GM10266 (cell line): ENCODE results near the gene CLRN1.
"Not testable (repeated sequence)": the region's sequence is repeated elsewhere in the genome, so short reads cannot be mapped to it uniquely, and the experiment has no call there.

Source experiments
- DNase-seq: peaks from one replicate; pipeline ENCODE4 v3.0.0; 2012; ENCODE audit errors: extremely low spot score
- TF ChIP-seq, protein P1 (sequence below): IDR thresholded peaks from 2 replicates; pipeline ENCODE4 v1.5.1; 2012; ENCODE audit warnings: mild to moderate bottlenecking, low read depth; ENCODE audit not compliant: control insufficient read depth, insufficient read depth; ENCODE audit errors: missing control alignments

Gene CLRN1

DNA sequence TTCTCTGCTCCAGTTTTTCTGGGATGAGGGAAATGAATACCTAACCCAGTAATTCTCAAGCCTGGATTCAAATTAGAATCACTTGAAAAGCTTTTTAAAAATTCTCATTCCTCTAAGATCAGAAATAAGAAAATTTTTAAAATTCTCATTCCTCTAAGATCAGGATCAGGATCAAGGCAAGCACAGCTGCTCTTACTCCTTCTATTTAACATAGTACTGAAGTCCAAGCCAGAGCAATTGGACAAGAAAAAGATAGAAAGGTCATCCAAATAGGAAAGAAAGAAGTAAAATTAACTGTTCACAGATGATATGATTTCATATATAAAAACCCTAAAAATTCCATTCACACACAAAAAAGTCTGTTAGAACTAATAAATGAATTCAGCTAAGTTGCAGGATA, 24.2 kb upstream of the CLRN1 start:
- TF ChIP-seq, protein P1, sequence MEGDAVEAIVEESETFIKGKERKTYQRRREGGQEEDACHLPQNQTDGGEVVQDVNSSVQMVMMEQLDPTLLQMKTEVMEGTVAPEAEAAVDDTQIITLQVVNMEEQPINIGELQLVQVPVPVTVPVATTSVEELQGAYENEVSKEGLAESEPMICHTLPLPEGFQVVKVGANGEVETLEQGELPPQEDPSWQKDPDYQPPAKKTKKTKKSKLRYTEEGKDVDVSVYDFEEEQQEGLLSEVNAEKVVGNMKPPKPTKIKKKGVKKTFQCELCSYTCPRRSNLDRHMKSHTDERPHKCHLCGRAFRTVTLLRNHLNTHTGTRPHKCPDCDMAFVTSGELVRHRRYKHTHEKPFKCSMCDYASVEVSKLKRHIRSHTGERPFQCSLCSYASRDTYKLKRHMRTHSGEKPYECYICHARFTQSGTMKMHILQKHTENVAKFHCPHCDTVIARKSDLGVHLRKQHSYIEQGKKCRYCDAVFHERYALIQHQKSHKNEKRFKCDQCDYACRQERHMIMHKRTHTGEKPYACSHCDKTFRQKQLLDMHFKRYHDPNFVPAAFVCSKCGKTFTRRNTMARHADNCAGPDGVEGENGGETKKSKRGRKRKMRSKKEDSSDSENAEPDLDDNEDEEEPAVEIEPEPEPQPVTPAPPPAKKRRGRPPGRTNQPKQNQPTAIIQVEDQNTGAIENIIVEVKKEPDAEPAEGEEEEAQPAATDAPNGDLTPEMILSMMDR = no peak
- no peak for DNase-seq

DNA sequence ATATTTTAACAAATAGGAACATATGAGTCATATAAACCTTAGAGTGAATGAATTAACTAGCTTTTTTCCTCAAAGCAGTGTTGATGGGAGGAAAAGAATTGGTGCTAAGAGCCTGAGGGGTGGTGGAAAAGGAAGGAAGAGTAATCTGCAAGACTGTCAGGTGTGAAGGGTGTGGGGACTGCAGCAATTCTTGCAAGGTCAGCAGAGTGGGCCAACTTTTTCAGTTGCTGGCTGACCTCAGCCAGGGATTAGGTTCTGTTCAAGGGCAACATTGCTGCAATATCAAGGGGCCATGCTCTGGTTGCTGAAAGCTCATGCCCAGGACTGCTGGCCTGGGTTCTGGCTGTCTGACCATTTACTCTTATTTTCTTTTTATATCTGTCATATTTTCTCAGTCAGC, 23.0 kb upstream of the CLRN1 start:
- TF ChIP-seq, protein P1 = no peak
- no peak for DNase-seq

DNA sequence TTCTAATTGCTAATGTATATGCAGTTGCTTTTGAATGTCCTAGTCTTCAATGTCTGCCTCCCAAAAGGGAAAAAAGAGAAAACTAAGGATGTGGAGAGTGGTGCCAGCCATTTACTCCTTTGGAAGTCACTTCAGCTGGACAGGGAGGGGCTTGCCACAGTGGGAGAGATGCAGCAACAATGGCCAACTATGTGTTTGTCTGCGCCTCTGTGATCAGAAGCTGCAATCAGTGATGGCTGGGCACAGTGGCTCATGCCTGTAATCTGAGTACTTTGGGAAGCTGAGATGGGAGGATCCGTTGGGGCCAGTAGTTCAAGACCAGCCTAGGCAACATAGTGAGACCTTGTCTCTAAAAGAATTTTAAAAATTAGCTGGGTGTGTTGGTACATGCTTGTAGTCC, 16.7 kb upstream of the CLRN1 start:
- DNase-seq = no peak
- TF ChIP-seq, protein P1 = no peak

DNA sequence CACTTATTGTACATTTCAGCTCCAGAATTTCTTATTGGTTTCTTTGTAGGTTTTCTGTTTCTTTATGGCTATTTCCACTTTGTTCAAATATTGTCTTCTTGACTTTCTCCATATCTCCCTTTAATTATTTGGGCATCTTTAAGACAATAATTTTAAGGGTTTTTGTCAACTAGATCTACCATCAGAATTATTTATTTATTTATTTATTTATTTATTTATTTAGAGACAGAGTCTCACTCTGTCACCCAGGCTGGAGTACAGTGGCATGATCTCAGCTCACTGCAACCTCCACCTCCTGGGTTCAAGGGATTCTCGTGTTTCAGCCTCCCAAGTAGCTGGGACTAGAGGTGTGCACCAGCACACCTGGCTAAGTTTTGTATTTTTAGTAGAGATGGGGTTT, 15.9 kb upstream of the CLRN1 start:
- DNase-seq = not testable (repeated sequence)

DNA sequence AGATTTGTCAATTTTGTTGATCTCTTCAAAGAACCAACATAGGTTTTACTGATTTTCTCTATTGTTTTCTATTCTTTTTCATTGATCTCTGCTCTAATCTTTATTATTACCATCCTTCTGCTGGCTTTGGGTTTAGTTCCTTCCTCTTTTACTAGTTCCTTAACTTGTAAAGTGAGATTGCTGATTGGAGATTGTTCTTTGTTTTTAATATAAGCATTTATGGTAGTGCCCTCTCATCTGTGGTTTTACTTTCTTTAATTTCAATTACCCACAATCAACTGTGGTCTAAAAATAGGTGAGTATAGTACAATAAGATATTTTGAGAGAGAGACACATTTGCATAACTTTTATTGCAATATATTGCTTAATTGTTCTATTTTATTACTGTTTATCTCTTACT, 13.2 kb upstream of the CLRN1 start:
- TF ChIP-seq, protein P1 = no peak
- DNase-seq = no peak

DNA sequence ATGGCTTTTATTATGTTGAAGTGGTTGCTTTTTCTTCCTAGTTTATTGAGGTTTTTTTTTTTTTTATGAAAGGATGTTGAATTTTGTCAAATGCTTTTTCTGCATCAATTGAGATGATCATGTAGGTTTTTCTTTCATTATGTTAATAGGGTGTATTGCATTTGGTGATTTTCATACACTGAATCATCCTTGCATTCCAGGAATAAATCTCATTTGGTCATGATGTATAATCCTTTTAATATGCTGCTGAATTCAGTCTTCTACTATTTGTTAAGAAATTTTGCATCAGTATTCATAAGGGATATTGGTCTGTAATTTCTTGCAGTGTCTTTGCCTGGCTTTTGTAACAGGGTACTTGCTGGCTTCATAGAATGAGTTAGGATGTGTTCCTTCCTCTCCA, 11.5 kb upstream of the CLRN1 start:
- no peak for DNase-seq
- TF ChIP-seq, protein P1 = no peak

DNA sequence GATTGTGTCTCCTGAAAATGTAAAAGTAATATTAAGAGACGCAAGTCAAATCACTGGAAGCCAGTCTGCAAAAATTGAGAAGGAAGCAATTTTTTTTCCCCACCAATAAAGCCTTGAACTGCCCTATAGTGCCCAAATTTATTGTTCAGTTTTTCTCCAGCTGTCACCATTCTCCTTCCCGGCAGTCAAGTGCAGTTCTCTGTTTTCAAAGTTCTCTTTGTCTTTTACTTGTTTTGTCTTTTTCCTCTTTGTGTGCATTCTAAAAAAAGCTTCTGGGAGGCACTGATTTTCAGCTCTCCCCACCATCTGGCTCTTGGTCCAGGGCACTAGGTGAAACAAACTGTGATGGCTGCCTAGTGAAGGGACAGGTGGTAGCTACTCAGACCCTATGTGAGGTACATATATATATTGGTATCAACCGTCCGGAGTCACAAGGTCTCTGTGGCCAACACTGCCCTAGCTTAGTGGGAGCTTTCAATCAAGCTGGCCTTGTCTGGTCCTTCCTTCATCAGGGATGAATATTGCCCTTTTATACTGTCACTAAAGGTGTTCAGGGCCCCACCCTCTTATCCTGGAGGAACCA, 6.1 kb upstream of the CLRN1 start:
- TF ChIP-seq, protein P1 = no peak
- DNase-seq = no peak

DNA sequence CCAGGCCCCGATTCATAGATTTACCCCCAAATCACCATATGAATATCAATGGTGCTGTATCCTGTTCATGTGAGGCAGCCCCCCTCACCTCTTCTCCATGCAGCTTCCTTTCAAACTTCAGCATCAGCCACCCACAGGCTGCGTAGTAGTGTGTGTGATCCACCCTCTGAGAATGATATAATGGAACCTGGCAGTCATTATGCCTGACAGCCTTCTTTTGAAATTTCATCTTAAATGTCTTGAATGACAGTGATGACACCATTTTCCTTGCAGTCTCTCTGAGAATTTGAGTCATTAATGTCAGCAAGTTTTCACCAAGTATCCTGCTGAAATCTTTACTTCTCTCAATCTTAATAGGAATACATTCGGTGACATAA, 3.5 kb upstream of the CLRN1 start:
- TF ChIP-seq, protein P1 = no peak
- no peak for DNase-seq
